ENCODE data around the gene TLCD1. TPM values are rescaled to one million over a fixed set of nuclear protein-coding genes. Genes with fewer than 3 reads are reported as not detected.
A peak's percentile ranks its signal among the peaks of the same experiment; 100 is the strongest.
"Not testable (repeated sequence)": the region's sequence is repeated elsewhere in the genome, so short reads cannot be mapped to it uniquely, and the experiment has no call there.

The TLCD1 gene
- total RNA-seq, 1 donor from 2014 or later: 14.0 TPM

- peak overlapping the region; percentile 59 for H3K27ac Mint-ChIP-seq
- DNase-seq (ENCODE audit: low spot score, unreplicated experiment): no peak
- peaks cover 30% of the 10 kb centered on the region for H3K36me3 Mint-ChIP-seq (ENCODE audit: insufficient read depth)
- no peaks in the 10 kb centered on the region for H3K9me3 Mint-ChIP-seq (ENCODE audit: low read depth)
- no peaks in the 10 kb centered on the region for H3K27me3 Mint-ChIP-seq
- peak overlapping the region; percentile 99 for H3K4me3 Mint-ChIP-seq (ENCODE audit: low read depth)
- TF ChIP-seq CTCF (IDR thresholded peaks at IDR 0.05; ENCODE audit: unreplicated experiment): no peak
- H3K4me1 Mint-ChIP-seq (ENCODE audit: low read depth): peaks cover 55% of the 10 kb centered on the region
Observed at GRCh38 chr17:28722417-28723158, 3.4 kb downstream of the TLCD1 start.

GRCh38 chr17:28720997-28721329 lies 5.1 kb downstream of the TLCD1 start:
- peaks cover 56% of the 10 kb centered on the region for H3K4me1 Mint-ChIP-seq (ENCODE audit: low read depth)
- H3K36me3 Mint-ChIP-seq (ENCODE audit: insufficient read depth): peaks cover 30% of the 10 kb centered on the region
- peak overlapping the region; percentile 99 for H3K27ac Mint-ChIP-seq

GRCh38 chr17:28720247-28720996 lies 5.6 kb downstream of the TLCD1 start:
- DNase-seq (ENCODE audit: low spot score, unreplicated experiment): no peak
- peaks cover 32% of the 10 kb centered on the region for H3K36me3 Mint-ChIP-seq (ENCODE audit: insufficient read depth)
- H3K27ac Mint-ChIP-seq: peak overlapping the region; percentile 99
- peaks cover 56% of the 10 kb centered on the region for H3K4me1 Mint-ChIP-seq (ENCODE audit: low read depth)
- no peaks in the 10 kb centered on the region for H3K9me3 Mint-ChIP-seq (ENCODE audit: low read depth)
- H3K4me3 Mint-ChIP-seq (ENCODE audit: low read depth): peak overlapping the region; percentile 99
- peak; percentile 24 for TF ChIP-seq CTCF (IDR thresholded peaks at IDR 0.05; ENCODE audit: unreplicated experiment)
- H3K27me3 Mint-ChIP-seq: no peaks in the 10 kb centered on the region

More at GRCh38 chr17:28720997-28721329, 5.1 kb downstream of the TLCD1 start:
- peak overlapping the region; percentile 99 for H3K4me3 Mint-ChIP-seq (ENCODE audit: low read depth)
- not testable (repeated sequence) for DNase-seq (ENCODE audit: low spot score, unreplicated experiment); H3K27me3 Mint-ChIP-seq; H3K9me3 Mint-ChIP-seq (ENCODE audit: low read depth)

GRCh38 chr17:28719021-28719433 lies 7.0 kb downstream of the TLCD1 start:
- Mint-ChIP-seq H3K27ac (peak overlapping the region; percentile 99), H3K4me3 (ENCODE audit: low read depth) (peak overlapping the region; percentile 99), H3K27me3 (no peaks in the 10 kb centered on the region), H3K4me1 (ENCODE audit: low read depth) (peaks cover 44% of the 10 kb centered on the region), H3K36me3 (ENCODE audit: insufficient read depth) (peaks cover 38% of the 10 kb centered on the region), H3K9me3 (ENCODE audit: low read depth) (no peaks in the 10 kb centered on the region)
- no peak for TF ChIP-seq CTCF (IDR thresholded peaks at IDR 0.05; ENCODE audit: unreplicated experiment)
- DNase-seq (ENCODE audit: low spot score, unreplicated experiment): peak; percentile 30

- H3K27me3 Mint-ChIP-seq: no peaks in the 10 kb centered on the region
- H3K27ac Mint-ChIP-seq: peak overlapping the region; percentile 99
- peak overlapping the region; percentile 74 for H3K4me3 Mint-ChIP-seq (ENCODE audit: low read depth)
- DNase-seq (ENCODE audit: low spot score, unreplicated experiment): peak; percentile 27
- no peak for TF ChIP-seq CTCF (IDR thresholded peaks at IDR 0.05; ENCODE audit: unreplicated experiment)
- H3K36me3 Mint-ChIP-seq (ENCODE audit: insufficient read depth): peaks cover 38% of the 10 kb centered on the region
- peaks cover 42% of the 10 kb centered on the region for H3K4me1 Mint-ChIP-seq (ENCODE audit: low read depth)
- no peaks in the 10 kb centered on the region for H3K9me3 Mint-ChIP-seq (ENCODE audit: low read depth)
Observed at GRCh38 chr17:28718333-28719020, 7.6 kb downstream of the TLCD1 start.

Measured in progenitor cell of endocrine pancreas (in vitro differentiated cells).